Activated naive CD4-positive, alpha-beta T cell treated with anti-CD3 and anti-CD28 coated beads for 36 hours (primary cell): ENCODE measurements around the gene RBP5. TPM values are rescaled to one million over a fixed set of nuclear protein-coding genes. Genes with fewer than 3 reads are reported as not detected.
A peak's percentile ranks its signal among the peaks of the same experiment; 100 is the strongest.

Experiments
- CTCF ChIA-PET: fragments of 350-600 bp; sonication (Branson Sonifier 250); formaldehyde crosslinking; loops from one replicate; lab custom pipeline; 2021; ENCODE audit warnings: antibody characterized with exemption; lab: Charles Lee
- DNase-seq: peaks from one replicate; pipeline ENCODE4 v3.0.0-alpha.2; 2020
- H3K27ac Mint-ChIP-seq: one replicate; pipeline ENCODE4 v1.8.0; 2021; ENCODE audit warnings: mild to moderate bottlenecking, mixed read lengths
- H3K27me3 Mint-ChIP-seq: one replicate; pipeline ENCODE4 v1.8.0; 2021; ENCODE audit warnings: low read depth, mixed read lengths
- H3K36me3 Mint-ChIP-seq: one replicate; pipeline ENCODE4 v1.8.0; 2021; ENCODE audit warnings: low read depth, mixed read lengths
- H3K4me1 Mint-ChIP-seq: one replicate; pipeline ENCODE4 v1.8.0; 2021; ENCODE audit warnings: low read depth, mixed read lengths
- H3K4me3 Mint-ChIP-seq: one replicate; pipeline ENCODE4 v1.8.0; 2021; ENCODE audit warnings: mild to moderate bottlenecking, moderate library complexity, mixed read lengths
- H3K9me3 Mint-ChIP-seq: one replicate; pipeline ENCODE4 v1.8.0; 2021; ENCODE audit warnings: mixed read lengths
- intact Hi-C: fragments of 100-400 bp; cut with micrococcal nuclease; formaldehyde crosslinking; loops from one replicate; pipeline ENCODE4 v1.15.1; 2023
- total RNA-seq, 2 experiments: library from RNA; stranded (reverse); gene quantifications; one replicate each; pipeline ENCODE4 v1.2.3, GENCODE V29; 2021

The RBP5 gene
- under 1 TPM in 1 of 2 experiments, not detected in 1; 0.57 TPM for total RNA-seq

- H3K27ac Mint-ChIP-seq = no peak within 1 kb of the TSS
- no peaks in the 10 kb centered on the region for H3K27me3 Mint-ChIP-seq
Measured at GRCh38 chr12:7128681-7129286, at the start of gene RBP5. Gene RBP5, minus strand, starts transcription at chr12:7128889. Its CDS starts 114 bp downstream, at chr12:7128775.

GRCh38 chr12:7178481-7178880 is 49.8 kb upstream of the RBP5 start:
- Mint-ChIP-seq H3K27ac (no peak overlapping the region), H3K4me3 (no peak overlapping the region), H3K27me3 (peaks cover 21% of the 10 kb centered on the region), H3K9me3 (no peaks in the 10 kb centered on the region), H3K4me1 (no peaks in the 10 kb centered on the region), H3K36me3 (no peaks in the 10 kb centered on the region)
- CTCF ChIA-PET = interaction anchor here (0.7 kb wide), 1 partner anchor 405 kb away, joined by 3 read pairs; no protein-coding TSS in a partner anchor
- intact Hi-C loops = no loop called here
- DNase-seq = no peak

More at GRCh38 chr12:7128681-7129286, at the start of gene RBP5:
- H3K9me3 Mint-ChIP-seq = no peaks in the 10 kb centered on the region
- intact Hi-C loops = no loop called here
- no peaks in the 10 kb centered on the region for H3K36me3 Mint-ChIP-seq
- CTCF ChIA-PET = interaction anchor here (0.6 to 1.4 kb wide), 2 partner anchors 14 to 16 kb away, joined by 3 read pairs; no protein-coding TSS in a partner anchor
- peaks cover 27% of the 10 kb centered on the region for H3K4me1 Mint-ChIP-seq
- no peak for DNase-seq
- peak within 1 kb of the TSS; percentile 82 for H3K4me3 Mint-ChIP-seq

- CTCF ChIA-PET = no interaction called here
- intact Hi-C loops = no loop called here
- Mint-ChIP-seq H3K27me3 (peaks cover 27% of the 10 kb centered on the region), H3K27ac (no peak overlapping the region), H3K4me3 (no peak overlapping the region), H3K9me3 (peaks cover 5% of the 10 kb centered on the region), H3K4me1 (no peaks in the 10 kb centered on the region), H3K36me3 (no peaks in the 10 kb centered on the region)
- no peak for DNase-seq
Measured at GRCh38 chr12:7176595-7176994, 47.9 kb upstream of the RBP5 start.

GRCh38 chr12:7175493-7175892 is 46.8 kb upstream of the RBP5 start:
- peaks cover 29% of the 10 kb centered on the region for H3K27me3 Mint-ChIP-seq
- no peak overlapping the region for H3K4me3 Mint-ChIP-seq
- no peak for DNase-seq
- CTCF ChIA-PET = no interaction called here
- no peaks in the 10 kb centered on the region for H3K4me1 Mint-ChIP-seq
- H3K27ac Mint-ChIP-seq = no peak overlapping the region
- no peaks in the 10 kb centered on the region for H3K36me3 Mint-ChIP-seq
- peaks cover 10% of the 10 kb centered on the region for H3K9me3 Mint-ChIP-seq
- intact Hi-C loops = no loop called here

GRCh38 chr12:7171854-7172253 is 43.2 kb upstream of the RBP5 start:
- H3K27ac Mint-ChIP-seq = no peak overlapping the region
- H3K36me3 Mint-ChIP-seq = peaks cover 4% of the 10 kb centered on the region
- H3K4me3 Mint-ChIP-seq = no peak overlapping the region
- CTCF ChIA-PET = interaction anchor here (1.0 to 1.6 kb wide), 2 partner anchors 9 to 27 kb away, joined by 3 to 6 read pairs; no protein-coding TSS in a partner anchor
- no peak for DNase-seq
- H3K4me1 Mint-ChIP-seq = no peaks in the 10 kb centered on the region
- intact Hi-C loops = no loop called here
- H3K9me3 Mint-ChIP-seq = peaks cover 21% of the 10 kb centered on the region
- peaks cover 17% of the 10 kb centered on the region for H3K27me3 Mint-ChIP-seq

- no peak overlapping the region for H3K4me3 Mint-ChIP-seq
- no peak overlapping the region for H3K27ac Mint-ChIP-seq
- H3K9me3 Mint-ChIP-seq = peaks cover 21% of the 10 kb centered on the region
- H3K36me3 Mint-ChIP-seq = peaks cover 4% of the 10 kb centered on the region
- no peak for DNase-seq
- H3K27me3 Mint-ChIP-seq = peaks cover 10% of the 10 kb centered on the region
- CTCF ChIA-PET = interaction anchor here (0.6 kb wide), 1 partner anchor 309 kb away, joined by 3 read pairs; no protein-coding TSS in a partner anchor
- intact Hi-C loops = no loop called here
- H3K4me1 Mint-ChIP-seq = no peaks in the 10 kb centered on the region
Measured at GRCh38 chr12:7169951-7170350, 41.3 kb upstream of the RBP5 start.

GRCh38 chr12:7162691-7163114 is 34.0 kb upstream of the RBP5 start:
- Mint-ChIP-seq H3K4me3 (peak overlapping the region; percentile 44), H3K27ac (no peak overlapping the region), H3K36me3 (peaks cover 1% of the 10 kb centered on the region), H3K4me1 (peaks cover 8% of the 10 kb centered on the region), H3K9me3 (peaks cover 4% of the 10 kb centered on the region), H3K27me3 (peaks cover 7% of the 10 kb centered on the region)
- peak; percentile 56 for DNase-seq
- intact Hi-C loops = loop anchor here (1.0 kb wide), 1 partner anchor 26 kb away; no protein-coding TSS in a partner anchor
- CTCF ChIA-PET = interaction anchor here (0.5 to 1.8 kb wide), 8 partner anchors 10 to 478 kb away, joined by 3 to 9 read pairs (median 4); partner anchors contain the start of gene PEX5

GRCh38 chr12:7161811-7162210 is 33.1 kb upstream of the RBP5 start:
- peaks cover 7% of the 10 kb centered on the region for H3K27me3 Mint-ChIP-seq
- peaks cover 8% of the 10 kb centered on the region for H3K4me1 Mint-ChIP-seq
- H3K4me3 Mint-ChIP-seq = no peak overlapping the region
- CTCF ChIA-PET = interaction anchor here (0.7 to 1.6 kb wide), 5 partner anchors 11 to 131 kb away, joined by 3 to 9 read pairs (median 5); no protein-coding TSS in a partner anchor
- H3K27ac Mint-ChIP-seq = no peak overlapping the region
- no peak for DNase-seq
- intact Hi-C loops = loop anchor here (1.0 kb wide), 1 partner anchor 26 kb away; no protein-coding TSS in a partner anchor
- H3K36me3 Mint-ChIP-seq = peaks cover 2% of the 10 kb centered on the region
- H3K9me3 Mint-ChIP-seq = no peaks in the 10 kb centered on the region

- H3K9me3 Mint-ChIP-seq = no peaks in the 10 kb centered on the region
- H3K36me3 Mint-ChIP-seq = peaks cover 2% of the 10 kb centered on the region
- CTCF ChIA-PET = interaction anchor here (0.8 kb wide), 2 partner anchors 21 to 142 kb away, joined by 3 to 5 read pairs; partner anchors contain the start of gene ACSM4
- peaks cover 8% of the 10 kb centered on the region for H3K4me1 Mint-ChIP-seq
- DNase-seq = no peak
- no peak overlapping the region for H3K27ac Mint-ChIP-seq
- intact Hi-C loops = no loop called here
- peaks cover 7% of the 10 kb centered on the region for H3K27me3 Mint-ChIP-seq
- no peak overlapping the region for H3K4me3 Mint-ChIP-seq
Measured at GRCh38 chr12:7161327-7161726, 32.6 kb upstream of the RBP5 start.

- no peaks in the 10 kb centered on the region for H3K9me3 Mint-ChIP-seq
- H3K4me1 Mint-ChIP-seq = peaks cover 8% of the 10 kb centered on the region
- peaks cover 2% of the 10 kb centered on the region for H3K36me3 Mint-ChIP-seq
- no peak overlapping the region for H3K27ac Mint-ChIP-seq
- DNase-seq = no peak
- CTCF ChIA-PET = no interaction called here
- H3K4me3 Mint-ChIP-seq = no peak overlapping the region
- intact Hi-C loops = no loop called here
- peaks cover 7% of the 10 kb centered on the region for H3K27me3 Mint-ChIP-seq
Measured at GRCh38 chr12:7160183-7160582, 31.5 kb upstream of the RBP5 start.

- Mint-ChIP-seq H3K27ac (no peak overlapping the region), H3K36me3 (peaks cover 2% of the 10 kb centered on the region), H3K27me3 (peaks cover 7% of the 10 kb centered on the region), H3K4me3 (no peak overlapping the region), H3K4me1 (peaks cover 8% of the 10 kb centered on the region), H3K9me3 (no peaks in the 10 kb centered on the region)
- CTCF ChIA-PET = no interaction called here
- intact Hi-C loops = no loop called here
- no peak for DNase-seq
Measured at GRCh38 chr12:7158781-7159609, 30.3 kb upstream of the RBP5 start.

- DNase-seq = no peak
- Mint-ChIP-seq H3K4me3 (no peak overlapping the region), H3K27me3 (no peaks in the 10 kb centered on the region), H3K4me1 (no peaks in the 10 kb centered on the region), H3K36me3 (peaks cover 2% of the 10 kb centered on the region), H3K27ac (no peak overlapping the region), H3K9me3 (no peaks in the 10 kb centered on the region)
- CTCF ChIA-PET = no interaction called here
- intact Hi-C loops = no loop called here
Measured at GRCh38 chr12:7157391-7157790, 28.7 kb upstream of the RBP5 start.
